AG08395 (cell line): Measurements from ENCODE around the gene MAP4K4.
A peak's percentile ranks its signal among the peaks of the same experiment; 100 is the strongest.
"Not testable (repeated sequence)": the region's sequence is repeated elsewhere in the genome, so short reads cannot be mapped to it uniquely, and the experiment has no call there.

Experiments
- DNase-seq: peaks from one replicate; pipeline ENCODE4 v3.0.0; 2012; ENCODE audit warnings: mixed read lengths, low spot score

MAP4K4 gene

GRCh38 chr2:101744832-101745231 is 47.3 kb downstream of the MAP4K4 start:
- no peak for DNase-seq

- peak; percentile 75 for DNase-seq
Observed at GRCh38 chr2:101745711-101746694, 48.5 kb downstream of the MAP4K4 start.

GRCh38 chr2:101748000-101748399 is 50.5 kb downstream of the MAP4K4 start:
- no peak for DNase-seq

- not testable (repeated sequence) for DNase-seq
Observed at GRCh38 chr2:101748462-101748861, 51.0 kb downstream of the MAP4K4 start.

- DNase-seq = no peak
Observed at GRCh38 chr2:101750688-101751087, 53.2 kb downstream of the MAP4K4 start.

GRCh38 chr2:101751276-101751815 is 53.8 kb downstream of the MAP4K4 start:
- no peak for DNase-seq

- no peak for DNase-seq
Observed at GRCh38 chr2:101751875-101752619, 54.5 kb downstream of the MAP4K4 start.

- no peak for DNase-seq
Observed at GRCh38 chr2:101752716-101753616, 55.5 kb downstream of the MAP4K4 start.

GRCh38 chr2:101753720-101754490 is 56.4 kb downstream of the MAP4K4 start:
- DNase-seq = no peak

GRCh38 chr2:101754618-101755017 is 57.1 kb downstream of the MAP4K4 start:
- DNase-seq = peak; percentile 40

- DNase-seq = no peak
Observed at GRCh38 chr2:101756266-101756665, 58.8 kb downstream of the MAP4K4 start.

- no peak for DNase-seq
Observed at GRCh38 chr2:101758001-101758400, 60.5 kb downstream of the MAP4K4 start.

- peak; percentile 77 for DNase-seq
Observed at GRCh38 chr2:101759162-101759561, 61.7 kb downstream of the MAP4K4 start.

- no peak for DNase-seq
Observed at GRCh38 chr2:101762451-101763171, 65.1 kb downstream of the MAP4K4 start.

- no peak for DNase-seq
Observed at GRCh38 chr2:101763496-101764333, 66.2 kb downstream of the MAP4K4 start.

GRCh38 chr2:101766337-101766736 is 68.8 kb downstream of the MAP4K4 start:
- no peak for DNase-seq

- peak; percentile 81 for DNase-seq
Observed at GRCh38 chr2:101766871-101767739, 69.6 kb downstream of the MAP4K4 start.

GRCh38 chr2:101768556-101769220 is 71.2 kb downstream of the MAP4K4 start:
- DNase-seq = no peak
